Esophagus squamous epithelium (tissue), 4 donors: ENCODE data around the gene KLHL6.

Source experiments
- CTCF ChIP-seq, 6 experiments: fragments of 450-650 bp in 4 of 6; fragments of 200-600 bp in 2 of 6; sonication (generic) in 2 of 6; IDR thresholded peaks; one replicate each; pipeline ENCODE4 v1.5.1; 2016 to 2019; ENCODE audit warnings: antibody characterized with exemption in 6 of 6, mild to moderate bottlenecking in 4 of 6, moderate library complexity in 4 of 6
- POLR2A ChIP-seq, 4 donors: fragments of 450-650 bp; IDR thresholded peaks; one replicate each; pipeline ENCODE4 v1.6.1; 2017; ENCODE audit warnings: antibody characterized with exemption in 4 of 4, mild to moderate bottlenecking in 4 of 4, moderate library complexity in 3 of 4

GRCh38 chr3:183437666-183438564 lies 117.6 kb downstream of the KLHL6 start:
- TF ChIP-seq CTCF (IDR thresholded peaks at IDR 0.05) (no peak), POLR2A (IDR thresholded peaks at IDR 0.05) (no peak)
